GM21360 (cell line): ENCODE measurements around the gene AQP12A.
"Not testable (repeated sequence)": the region's sequence is repeated elsewhere in the genome, so short reads cannot be mapped to it uniquely, and the experiment has no call there.

Experiments
- ATAC-seq: cut with Tn5 transposase; IDR thresholded peaks from one replicate; pipeline ENCODE4 v1.9.1; 2021; ENCODE audit warnings: mild to moderate bottlenecking, moderate library complexity; ENCODE audit not compliant: unreplicated experiment

AQP12A gene

DNA sequence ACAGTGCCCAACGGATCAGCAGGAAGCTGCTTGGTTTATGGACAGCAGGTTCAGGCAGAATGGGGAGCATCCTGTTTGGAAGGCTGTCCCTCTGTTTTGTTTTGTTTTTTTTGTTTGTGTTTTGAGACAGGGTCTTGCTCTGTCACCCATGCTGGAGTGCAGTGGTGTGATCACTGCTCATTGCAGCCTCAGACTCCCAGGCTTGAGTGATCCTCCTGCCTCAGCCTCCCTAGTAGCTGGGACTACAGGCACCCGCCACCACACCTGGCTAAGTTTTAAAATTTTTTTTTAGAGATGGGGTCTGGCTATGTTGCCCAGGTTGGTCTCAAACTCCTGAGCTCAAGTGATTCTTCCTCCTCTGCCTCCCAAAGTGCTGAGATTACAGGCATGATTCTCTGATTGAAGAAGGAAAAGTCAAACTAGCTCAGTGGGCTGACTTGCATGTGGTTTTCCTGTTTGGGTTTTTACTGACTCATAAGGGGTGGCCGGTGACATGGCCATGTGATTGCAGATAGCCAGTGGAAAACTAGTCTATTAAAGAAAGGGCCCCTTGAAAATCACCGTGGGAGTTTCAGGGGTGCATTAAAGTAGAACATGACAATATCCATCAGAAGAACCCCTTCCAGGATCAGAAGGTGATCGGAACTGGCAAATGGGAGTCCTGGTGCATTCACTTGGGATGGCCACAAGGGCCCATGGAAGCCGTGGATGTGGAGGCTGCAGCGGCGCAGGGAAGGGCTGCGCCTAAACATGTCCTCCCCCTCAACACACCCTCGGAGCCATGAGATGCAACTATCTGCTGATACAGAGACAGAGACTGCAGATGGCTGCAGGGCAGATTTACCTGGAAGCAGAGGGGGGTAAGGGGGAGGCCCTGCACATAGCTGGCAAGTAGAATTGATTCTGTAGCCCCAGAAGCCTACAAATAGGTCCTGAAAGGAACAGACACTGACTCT is 35.5 kb upstream of the AQP12A start:
- ATAC-seq: no peak

DNA sequence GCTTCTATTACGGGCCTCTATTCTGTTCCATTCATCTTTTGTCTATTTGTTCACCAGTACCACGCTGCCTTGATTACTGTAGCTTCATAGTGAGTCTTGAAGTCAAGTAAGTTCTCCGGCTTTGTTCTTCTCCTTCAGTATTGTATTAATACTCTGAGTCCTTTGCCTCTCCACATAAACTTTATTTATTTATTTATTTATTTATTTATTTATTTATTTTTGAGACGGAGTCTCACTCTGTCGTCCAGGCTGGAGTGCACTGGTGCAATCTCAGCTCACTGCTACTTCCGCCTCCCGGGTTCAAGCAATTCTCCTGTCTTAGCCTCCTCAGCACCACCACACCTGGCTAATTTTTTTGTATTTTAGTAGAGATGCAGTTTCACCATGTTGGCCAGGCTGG is 31.8 kb upstream of the AQP12A start:
- ATAC-seq: not testable (repeated sequence)

DNA sequence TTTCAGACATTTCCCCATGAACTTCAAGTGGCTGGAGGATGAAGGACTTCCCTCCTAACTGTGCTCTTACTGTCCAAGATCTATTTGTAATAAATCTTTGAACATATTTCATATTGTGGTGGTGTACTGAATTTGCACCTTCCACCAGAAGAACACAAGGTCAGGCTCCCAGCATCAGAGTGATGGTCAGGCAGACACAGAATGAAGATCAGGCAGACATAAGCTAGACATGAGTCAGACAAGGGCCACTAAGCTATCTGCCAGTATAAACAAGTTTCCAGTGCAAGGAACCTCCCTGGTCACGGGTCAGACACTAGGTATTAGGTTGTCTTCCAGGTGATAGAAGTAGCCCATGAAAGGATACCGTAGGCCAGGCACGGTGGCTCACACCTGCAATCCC is 29.0 kb upstream of the AQP12A start:
- ATAC-seq: no peak

- ATAC-seq: no peak
These were observed 28.0 kb upstream of the AQP12A start for GRCh38 chr2:240663546-240664190.

GRCh38 chr2:240664622-240665021 is 27.0 kb upstream of the AQP12A start:
- no peak for ATAC-seq

DNA sequence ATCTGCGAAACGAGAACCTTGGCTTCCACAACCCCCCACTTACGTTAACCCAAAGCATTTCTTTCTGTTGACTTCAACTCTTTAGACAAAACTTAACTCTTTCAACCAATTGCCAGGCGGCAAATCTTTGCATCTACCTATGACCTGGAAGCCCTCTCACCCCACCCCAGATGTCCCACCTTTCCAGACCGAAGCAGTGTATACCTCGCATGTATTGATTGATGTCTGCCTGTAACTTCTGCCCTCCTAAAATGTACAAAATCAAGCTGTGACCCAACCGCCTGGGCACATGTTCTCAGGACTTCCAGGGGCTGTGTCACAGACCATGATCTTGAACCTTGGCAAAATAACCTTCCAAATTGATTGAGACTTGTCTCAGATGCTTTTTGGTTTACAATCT is 21.3 kb upstream of the AQP12A start:
- ATAC-seq: no peak

DNA sequence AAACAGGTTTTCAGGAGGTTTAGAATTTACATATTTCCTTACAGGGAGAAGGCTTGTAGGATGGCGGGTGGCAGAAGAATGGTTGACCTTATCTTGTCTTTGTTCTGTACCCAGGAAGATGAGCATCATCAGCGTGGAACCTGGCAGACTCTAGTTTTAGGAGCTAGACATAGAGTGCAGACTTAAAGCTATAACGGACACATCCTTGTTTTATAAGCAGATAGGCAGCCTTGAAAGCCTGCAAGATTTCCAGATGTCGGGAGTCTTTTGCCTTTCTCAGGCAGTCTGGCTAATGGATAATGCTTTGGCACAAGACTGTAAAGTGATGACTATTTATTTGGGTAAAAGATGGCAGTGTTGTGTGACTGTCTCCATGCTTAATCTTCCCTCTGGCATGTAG is 20.7 kb upstream of the AQP12A start:
- ATAC-seq: no peak

GRCh38 chr2:240672076-240672700 is 19.5 kb upstream of the AQP12A start:
- no peak for ATAC-seq

GRCh38 chr2:240672701-240673190 is 18.9 kb upstream of the AQP12A start:
- no peak for ATAC-seq

GRCh38 chr2:240674461-240675184 is 17.0 kb upstream of the AQP12A start:
- ATAC-seq: not testable (repeated sequence)

DNA sequence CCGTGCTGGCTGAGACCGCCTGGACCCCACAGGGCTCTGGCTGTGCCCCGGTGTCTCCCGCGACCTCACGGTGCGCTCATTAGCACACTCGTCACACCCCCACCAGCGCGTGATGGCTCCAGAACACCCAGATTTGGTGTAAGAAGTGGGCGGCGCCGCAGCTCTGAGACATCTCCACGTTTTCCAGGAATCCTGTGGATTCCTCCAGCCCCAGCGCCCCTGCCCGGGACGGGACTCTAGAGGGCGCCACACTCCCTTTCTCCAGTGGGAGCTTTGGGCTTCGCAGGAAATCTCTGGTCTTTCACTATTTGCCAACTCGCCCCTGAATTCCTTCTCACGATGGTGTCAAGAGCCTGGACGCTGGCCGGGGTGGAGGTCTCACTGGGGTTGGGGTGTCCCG is 16.3 kb upstream of the AQP12A start:
- ATAC-seq: not testable (repeated sequence)

GRCh38 chr2:240678043-240678442 is 13.6 kb upstream of the AQP12A start:
- ATAC-seq: not testable (repeated sequence)

DNA sequence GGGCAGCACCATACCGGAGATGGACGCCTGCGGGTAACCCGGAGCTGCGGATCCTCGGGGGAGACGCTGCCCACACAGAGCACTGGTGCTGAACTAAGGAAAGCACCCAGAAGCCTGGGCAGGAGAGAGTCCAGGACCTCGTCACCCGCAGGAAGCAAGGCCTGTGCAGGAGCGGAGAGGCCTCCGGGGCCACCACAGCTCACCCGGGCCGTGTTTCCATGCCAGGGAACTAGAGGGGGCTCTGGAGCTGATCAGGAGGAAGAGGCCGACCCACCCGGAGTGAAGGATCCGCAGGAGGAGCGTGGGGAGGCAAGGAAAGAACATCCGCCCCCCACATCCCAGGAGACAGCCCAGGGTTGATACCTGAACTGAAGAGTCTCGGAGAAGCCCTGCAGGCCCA is 12.8 kb upstream of the AQP12A start:
- not testable (repeated sequence) for ATAC-seq

DNA sequence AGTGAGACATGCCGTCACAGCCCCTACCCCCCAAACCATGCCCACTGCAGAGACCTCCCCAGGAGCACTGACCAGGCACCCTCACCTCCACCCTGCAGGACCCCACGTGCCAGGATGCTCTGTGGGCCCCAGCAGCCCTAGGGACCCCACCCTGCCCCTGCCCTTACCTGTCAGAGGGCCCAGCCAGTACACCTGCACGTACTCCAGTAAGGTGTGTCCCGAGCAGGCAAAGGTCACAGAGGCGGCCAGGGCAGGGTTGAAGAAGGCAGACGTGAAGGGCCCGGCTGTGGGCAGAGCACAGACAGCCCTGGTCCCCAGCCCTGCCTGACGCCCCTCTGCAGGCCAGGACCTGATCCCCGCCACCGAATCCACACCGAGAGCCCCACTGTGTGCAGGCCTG is 11.5 kb upstream of the AQP12A start:
- not testable (repeated sequence) for ATAC-seq

DNA sequence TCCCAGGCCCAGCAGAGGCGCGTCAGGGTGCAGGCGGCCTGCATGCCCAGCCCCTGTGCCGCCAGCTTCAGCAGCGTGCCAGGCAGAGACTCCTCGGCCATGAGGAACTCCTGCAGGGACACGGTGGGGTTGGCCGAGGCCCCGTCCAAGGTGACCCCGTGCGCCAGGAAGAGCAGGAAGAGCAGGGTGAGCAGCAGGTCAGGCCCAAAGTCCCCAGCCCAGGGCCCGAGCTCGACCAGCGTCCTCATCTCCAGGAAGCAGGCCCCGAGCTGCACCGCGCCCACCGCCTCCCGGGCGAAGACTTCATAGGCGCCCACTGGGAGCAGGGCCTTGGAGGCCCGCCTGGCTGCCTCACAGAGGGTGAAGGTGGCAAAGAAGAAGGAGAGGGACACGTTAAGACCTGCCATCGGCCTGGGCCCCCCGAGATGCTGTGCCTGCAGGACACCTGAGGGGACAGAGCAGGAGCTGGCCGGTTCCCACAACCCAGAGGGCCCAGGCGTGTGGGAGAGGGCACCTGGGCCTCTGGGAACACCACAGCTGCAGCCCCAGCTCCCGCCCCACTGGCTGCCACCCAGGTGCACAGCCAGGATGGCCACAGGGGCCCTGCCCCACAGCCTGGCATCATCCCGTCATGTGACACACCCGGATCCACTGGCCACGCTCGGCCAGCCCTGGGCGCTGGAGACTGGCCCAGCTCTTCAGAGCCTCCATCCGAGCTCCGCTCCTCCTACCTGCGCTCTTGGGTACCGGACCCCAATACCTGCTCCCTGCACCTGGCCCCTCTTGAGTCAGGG is 9.0 kb upstream of the AQP12A start, which contains the start of gene AQP12B:
TSS of gene AQP12B (minus strand) at position 455 of the 794 bp plus-strand sequence. CDS start at position 407, 48 bp downstream.
- ATAC-seq: not testable (repeated sequence)

GRCh38 chr2:240683329-240683979 is 8.2 kb upstream of the AQP12A start:
- ATAC-seq: not testable (repeated sequence)

GRCh38 chr2:240683980-240684728 is 7.5 kb upstream of the AQP12A start:
- not testable (repeated sequence) for ATAC-seq

DNA sequence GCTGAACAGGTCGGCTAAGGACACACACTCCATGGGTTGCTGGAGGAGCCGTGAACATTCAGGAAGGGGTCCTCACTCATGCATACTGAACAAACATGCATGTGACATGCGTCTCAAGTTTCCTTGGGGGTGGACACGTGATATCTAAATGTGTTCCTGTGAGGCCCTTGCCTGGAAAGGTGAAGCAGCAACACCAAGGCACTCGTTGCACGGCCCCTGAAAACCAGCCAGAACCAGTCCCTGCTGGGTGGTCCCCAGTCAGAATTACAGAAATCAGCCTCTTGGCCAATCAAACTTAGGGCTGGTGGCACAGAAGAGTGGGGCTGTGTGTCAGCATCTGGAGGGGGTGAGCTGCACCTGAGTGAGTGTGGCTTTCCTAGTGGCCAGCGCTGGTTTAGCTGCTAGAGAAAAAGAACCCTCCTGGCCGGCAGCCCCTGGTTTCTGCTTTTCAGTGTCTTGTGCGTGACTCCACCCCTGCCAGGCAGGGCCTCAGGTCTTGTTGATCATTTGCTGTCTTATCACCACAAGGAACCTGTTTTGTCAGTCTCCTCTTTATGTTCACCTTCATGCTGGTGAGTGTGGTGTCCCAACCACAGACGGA is 5.8 kb upstream of the AQP12A start:
- no peak for ATAC-seq
